ENCODE measurements around the gene OSR1.

Gene OSR1

DNA sequence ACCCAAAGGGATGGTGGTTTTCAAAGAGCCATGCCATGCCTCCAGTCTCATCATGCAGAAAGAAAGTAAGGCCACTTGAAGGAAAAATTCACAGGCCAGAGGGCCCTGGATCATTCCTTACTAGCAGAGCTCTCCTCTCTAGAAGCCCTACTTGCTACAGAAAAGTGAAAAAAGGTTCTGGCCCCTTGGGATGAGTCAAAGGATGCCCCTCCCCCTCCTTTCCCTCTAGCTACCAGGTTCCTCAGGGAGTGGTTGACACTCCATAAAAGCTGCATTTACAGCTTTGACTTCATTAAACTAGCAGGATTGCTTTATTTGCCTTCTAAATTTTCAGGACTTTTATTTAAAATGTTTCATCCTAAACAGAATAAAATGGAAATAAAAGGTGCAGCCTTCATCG is 21.2 kb downstream of the OSR1 start:
- Histone ChIP-seq H3K9ac (no peak overlapping the region), H3K4me3 (IDR thresholded peaks at IDR 0.05; ENCODE audit: insufficient read depth, low read depth, low read length) (no peak overlapping the region), H3K79me2 (ENCODE audit: insufficient read depth, low read depth) (no peaks in the 10 kb centered on the region), H3K36me3 (ENCODE audit: insufficient read depth) (no peaks in the 10 kb centered on the region), H3K4me1 (ENCODE audit: low read depth, poor library complexity, severe bottlenecking) (no peaks in the 10 kb centered on the region), H3K4me2 (no peak overlapping the region), H3K27me3 (ENCODE audit: insufficient read depth, low read depth) (no peaks in the 10 kb centered on the region), H4K20me1 (ENCODE audit: insufficient read depth) (no peaks in the 10 kb centered on the region), H2AFZ (ENCODE audit: low read depth) (no peak overlapping the region), H3K27ac (no peak overlapping the region)
- TF ChIP-seq, protein P1, sequence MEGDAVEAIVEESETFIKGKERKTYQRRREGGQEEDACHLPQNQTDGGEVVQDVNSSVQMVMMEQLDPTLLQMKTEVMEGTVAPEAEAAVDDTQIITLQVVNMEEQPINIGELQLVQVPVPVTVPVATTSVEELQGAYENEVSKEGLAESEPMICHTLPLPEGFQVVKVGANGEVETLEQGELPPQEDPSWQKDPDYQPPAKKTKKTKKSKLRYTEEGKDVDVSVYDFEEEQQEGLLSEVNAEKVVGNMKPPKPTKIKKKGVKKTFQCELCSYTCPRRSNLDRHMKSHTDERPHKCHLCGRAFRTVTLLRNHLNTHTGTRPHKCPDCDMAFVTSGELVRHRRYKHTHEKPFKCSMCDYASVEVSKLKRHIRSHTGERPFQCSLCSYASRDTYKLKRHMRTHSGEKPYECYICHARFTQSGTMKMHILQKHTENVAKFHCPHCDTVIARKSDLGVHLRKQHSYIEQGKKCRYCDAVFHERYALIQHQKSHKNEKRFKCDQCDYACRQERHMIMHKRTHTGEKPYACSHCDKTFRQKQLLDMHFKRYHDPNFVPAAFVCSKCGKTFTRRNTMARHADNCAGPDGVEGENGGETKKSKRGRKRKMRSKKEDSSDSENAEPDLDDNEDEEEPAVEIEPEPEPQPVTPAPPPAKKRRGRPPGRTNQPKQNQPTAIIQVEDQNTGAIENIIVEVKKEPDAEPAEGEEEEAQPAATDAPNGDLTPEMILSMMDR (conservative IDR thresholded peaks at IDR 0.05; ENCODE audit: low read depth, low read length), result no peak

- Histone ChIP-seq H3K9ac (no peak overlapping the region), H3K79me2 (ENCODE audit: insufficient read depth, low read depth) (no peaks in the 10 kb centered on the region), H3K4me1 (ENCODE audit: low read depth, poor library complexity, severe bottlenecking) (no peaks in the 10 kb centered on the region), H3K4me3 (IDR thresholded peaks at IDR 0.05; ENCODE audit: insufficient read depth, low read depth, low read length) (no peak overlapping the region), H3K36me3 (ENCODE audit: insufficient read depth) (no peaks in the 10 kb centered on the region), H3K4me2 (no peak overlapping the region), H3K27ac (no peak overlapping the region), H3K27me3 (ENCODE audit: insufficient read depth, low read depth) (no peaks in the 10 kb centered on the region), H2AFZ (ENCODE audit: low read depth) (no peak overlapping the region), H4K20me1 (ENCODE audit: insufficient read depth) (no peaks in the 10 kb centered on the region)
- TF ChIP-seq, protein P1 (conservative IDR thresholded peaks at IDR 0.05; ENCODE audit: low read depth, low read length), result no peak
Measured at GRCh38 chr2:19336781-19337180, 21.6 kb downstream of the OSR1 start.

- H3K4me1 ChIP-seq (ENCODE audit: low read depth, poor library complexity, severe bottlenecking), result no peaks in the 10 kb centered on the region
- H3K27ac ChIP-seq, result no peak overlapping the region
- no peaks in the 10 kb centered on the region for H3K36me3 ChIP-seq (ENCODE audit: insufficient read depth)
- H4K20me1 ChIP-seq (ENCODE audit: insufficient read depth), result no peaks in the 10 kb centered on the region
- H3K4me3 ChIP-seq (IDR thresholded peaks at IDR 0.05; ENCODE audit: insufficient read depth, low read depth, low read length), result no peak overlapping the region
- no peaks in the 10 kb centered on the region for H3K27me3 ChIP-seq (ENCODE audit: insufficient read depth, low read depth)
- no peak overlapping the region for H2AFZ ChIP-seq (ENCODE audit: low read depth)
- no peak overlapping the region for H3K9ac ChIP-seq
- TF ChIP-seq, protein P1 (conservative IDR thresholded peaks at IDR 0.05; ENCODE audit: low read depth, low read length), result no peak
- no peaks in the 10 kb centered on the region for H3K79me2 ChIP-seq (ENCODE audit: insufficient read depth, low read depth)
- H3K4me2 ChIP-seq, result no peak overlapping the region
Measured at GRCh38 chr2:19332503-19332902, 25.9 kb downstream of the OSR1 start.

DNA sequence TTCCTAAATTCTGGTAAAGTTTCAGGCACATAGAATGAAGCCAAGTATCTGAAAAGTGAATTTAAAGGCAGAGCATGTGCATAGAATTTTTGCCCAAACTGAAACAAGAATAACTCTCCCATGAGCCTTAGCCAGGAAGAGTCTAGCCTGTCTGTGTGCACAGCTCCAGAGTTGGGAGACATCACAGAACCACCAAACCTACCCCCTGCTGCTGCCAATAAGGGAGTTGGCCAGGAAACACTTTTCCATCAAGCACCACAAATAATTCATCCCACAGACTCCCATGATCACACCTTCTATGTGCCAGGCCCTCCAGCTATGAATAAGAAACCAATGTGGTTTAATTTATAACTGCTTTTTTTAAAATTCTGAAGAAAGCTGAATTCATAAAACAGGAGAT is 27.0 kb downstream of the OSR1 start:
- H3K79me2 ChIP-seq (ENCODE audit: insufficient read depth, low read depth), result no peaks in the 10 kb centered on the region
- H3K27ac ChIP-seq, result no peak overlapping the region
- no peaks in the 10 kb centered on the region for H3K27me3 ChIP-seq (ENCODE audit: insufficient read depth, low read depth)
- H3K36me3 ChIP-seq (ENCODE audit: insufficient read depth), result no peaks in the 10 kb centered on the region
- no peaks in the 10 kb centered on the region for H3K4me1 ChIP-seq (ENCODE audit: low read depth, poor library complexity, severe bottlenecking)
- no peaks in the 10 kb centered on the region for H4K20me1 ChIP-seq (ENCODE audit: insufficient read depth)
- H3K9ac ChIP-seq, result no peak overlapping the region
- TF ChIP-seq, protein P1 (conservative IDR thresholded peaks at IDR 0.05; ENCODE audit: low read depth, low read length), result no peak
- H3K4me3 ChIP-seq (IDR thresholded peaks at IDR 0.05; ENCODE audit: insufficient read depth, low read depth, low read length), result no peak overlapping the region
- H3K4me2 ChIP-seq, result no peak overlapping the region
- no peak overlapping the region for H2AFZ ChIP-seq (ENCODE audit: low read depth)

Data from KMS-11 (cell line).